SK-MEL-5 (cell line): ENCODE data around the gene GPATCH11. TPM values are rescaled to one million over a fixed set of nuclear protein-coding genes. Genes with fewer than 3 reads are reported as not detected.

Experiments
- total RNA-seq: library from RNA; depleted of rRNA; stranded (reverse); fragments of >200 nt; shearing (Covaris generic); gene quantifications from 2 replicates; pipeline ENCODE4 v1.2.3, GENCODE V29; 2014; rRNA removed

GPATCH11 gene
- total RNA-seq, 1 experiment from 2014 or later, result 15.6 TPM

Other genes starting within 250 kb of the GPATCH11 start
- gene STRN, start 118.0 kb upstream of the GPATCH11 start, total RNA-seq, result 20.4 and 23.2 TPM in 2 replicates
- 30.7 and 34.9 TPM in 2 replicates for gene HEATR5B, start 146 bp upstream of the GPATCH11 start, total RNA-seq
- gene EIF2AK2, start 72.5 kb downstream of the GPATCH11 start, total RNA-seq, result 22.5 and 29.1 TPM in 2 replicates
- not detected in 2 replicates for gene SULT6B1, start 104.2 kb downstream of the GPATCH11 start, total RNA-seq
- 36.3 and 43.7 TPM in 2 replicates for gene CEBPZOS, start 112.0 kb downstream of the GPATCH11 start, total RNA-seq
- gene CEBPZ, start 147.1 kb downstream of the GPATCH11 start, total RNA-seq, result 118 and 122 TPM in 2 replicates
- gene NDUFAF7, start 147.1 kb downstream of the GPATCH11 start, total RNA-seq, result 28.7 and 31.0 TPM in 2 replicates
- 440 and 449 TPM in 2 replicates for gene PRKD3, start 240.3 kb downstream of the GPATCH11 start, total RNA-seq